ENCODE results near the gene KCNC3.

- no peak for TF ChIP-seq CTCF (conservative IDR thresholded peaks at IDR 0.05; ENCODE audit: low read length)
- no peak for TF ChIP-seq EZH2phosphoT487 (IDR thresholded peaks at IDR 0.05; ENCODE audit: borderline replicate concordance, low read depth, low read length)
Observed at GRCh38 chr19:50293263-50294004, 35.7 kb downstream of the KCNC3 start.
